Cardiac fibroblast (primary cell): ENCODE data around the gene CRTAP.

Experiments
- DNase-seq, 2 donors: peaks; one replicate each; pipeline versions ENCODE4 v3.0.0 to v3.0.0-alpha.2; 2010; ENCODE audit warnings: low read depth in 2 of 2
- H3K4me3 ChIP-seq, 2 donors: replicated peaks in 1 of 2; 1 replicate in 1 of 2; 2 replicates in 1 of 2; pipeline ENCODE4 v1.5.1; 2011; ENCODE audit warnings: low read depth in 2 of 2, low read length in 2 of 2, mild to moderate bottlenecking in 2 of 2, moderate library complexity in 1 of 2
- TF ChIP-seq, protein P1 (sequence below): IDR thresholded peaks from one replicate; pipeline ENCODE4 v1.5.1; 2011; ENCODE audit warnings: low read depth, mild to moderate bottlenecking, low read length, inconsistent platforms

Gene CRTAP

DNA sequence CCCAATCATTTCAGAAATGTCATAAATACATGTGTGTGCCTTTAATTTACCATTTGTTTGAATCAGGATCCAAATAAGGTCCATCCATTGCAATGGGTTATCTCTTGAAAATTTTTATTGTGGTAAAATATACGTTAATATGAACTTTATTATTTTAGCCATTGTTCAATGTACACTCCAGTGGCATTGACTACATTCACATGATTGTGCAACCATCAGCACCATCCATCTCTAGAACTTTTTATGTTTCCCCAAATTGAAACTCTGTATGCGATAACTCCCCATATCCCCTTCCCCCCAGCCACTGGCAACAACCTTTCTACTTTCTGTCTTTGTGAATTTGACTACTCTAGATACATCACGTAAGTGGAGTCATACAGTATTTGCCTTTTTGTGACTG is 12.0 kb downstream of the CRTAP start:
- DNase-seq = no peak
- TF ChIP-seq, protein P1, sequence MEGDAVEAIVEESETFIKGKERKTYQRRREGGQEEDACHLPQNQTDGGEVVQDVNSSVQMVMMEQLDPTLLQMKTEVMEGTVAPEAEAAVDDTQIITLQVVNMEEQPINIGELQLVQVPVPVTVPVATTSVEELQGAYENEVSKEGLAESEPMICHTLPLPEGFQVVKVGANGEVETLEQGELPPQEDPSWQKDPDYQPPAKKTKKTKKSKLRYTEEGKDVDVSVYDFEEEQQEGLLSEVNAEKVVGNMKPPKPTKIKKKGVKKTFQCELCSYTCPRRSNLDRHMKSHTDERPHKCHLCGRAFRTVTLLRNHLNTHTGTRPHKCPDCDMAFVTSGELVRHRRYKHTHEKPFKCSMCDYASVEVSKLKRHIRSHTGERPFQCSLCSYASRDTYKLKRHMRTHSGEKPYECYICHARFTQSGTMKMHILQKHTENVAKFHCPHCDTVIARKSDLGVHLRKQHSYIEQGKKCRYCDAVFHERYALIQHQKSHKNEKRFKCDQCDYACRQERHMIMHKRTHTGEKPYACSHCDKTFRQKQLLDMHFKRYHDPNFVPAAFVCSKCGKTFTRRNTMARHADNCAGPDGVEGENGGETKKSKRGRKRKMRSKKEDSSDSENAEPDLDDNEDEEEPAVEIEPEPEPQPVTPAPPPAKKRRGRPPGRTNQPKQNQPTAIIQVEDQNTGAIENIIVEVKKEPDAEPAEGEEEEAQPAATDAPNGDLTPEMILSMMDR = no peak
- no peak overlapping the region for H3K4me3 ChIP-seq

DNA sequence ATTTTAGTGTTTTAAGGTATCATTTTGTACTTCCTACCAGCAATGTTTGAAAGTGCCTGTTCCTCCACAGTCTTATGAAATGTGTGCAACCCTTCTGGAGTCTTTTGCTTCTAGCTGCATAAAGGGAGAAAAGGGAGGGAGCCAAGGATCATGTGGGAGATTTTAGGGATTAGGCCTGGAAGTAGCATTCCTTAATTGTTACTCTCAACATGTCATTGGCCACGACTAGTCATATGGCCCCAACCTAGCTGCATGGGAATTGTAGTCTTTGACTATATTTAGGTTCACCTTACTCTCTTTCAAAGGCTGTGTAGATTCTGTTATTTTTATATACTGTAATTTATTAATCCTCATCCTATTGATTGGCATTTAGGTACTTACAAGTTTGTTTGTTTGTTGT is 14.9 kb downstream of the CRTAP start:
- TF ChIP-seq, protein P1 = no peak
- H3K4me3 ChIP-seq = no peak overlapping the region
- no peak for DNase-seq

DNA sequence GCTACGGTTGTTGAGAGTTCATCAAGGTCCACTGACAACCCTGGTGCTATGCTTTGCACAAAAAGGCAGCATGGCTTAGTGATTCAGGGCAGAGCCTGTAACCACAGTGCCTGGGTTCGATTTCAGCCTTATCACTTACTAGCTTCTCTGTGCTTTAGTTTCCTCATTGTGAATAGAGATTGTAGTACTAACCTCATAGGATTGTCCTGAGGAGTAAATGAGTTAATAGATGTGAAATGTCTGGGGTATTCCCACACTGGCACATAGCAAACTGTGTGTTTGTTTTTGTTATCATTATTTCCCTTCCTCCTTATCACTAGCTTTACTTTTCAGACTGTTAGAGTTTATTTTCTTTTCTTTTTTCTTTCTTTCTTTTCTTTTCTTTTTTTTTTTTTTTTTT is 16.3 kb downstream of the CRTAP start:
- no peak for DNase-seq
- no peak overlapping the region for H3K4me3 ChIP-seq
- TF ChIP-seq, protein P1 = no peak

DNA sequence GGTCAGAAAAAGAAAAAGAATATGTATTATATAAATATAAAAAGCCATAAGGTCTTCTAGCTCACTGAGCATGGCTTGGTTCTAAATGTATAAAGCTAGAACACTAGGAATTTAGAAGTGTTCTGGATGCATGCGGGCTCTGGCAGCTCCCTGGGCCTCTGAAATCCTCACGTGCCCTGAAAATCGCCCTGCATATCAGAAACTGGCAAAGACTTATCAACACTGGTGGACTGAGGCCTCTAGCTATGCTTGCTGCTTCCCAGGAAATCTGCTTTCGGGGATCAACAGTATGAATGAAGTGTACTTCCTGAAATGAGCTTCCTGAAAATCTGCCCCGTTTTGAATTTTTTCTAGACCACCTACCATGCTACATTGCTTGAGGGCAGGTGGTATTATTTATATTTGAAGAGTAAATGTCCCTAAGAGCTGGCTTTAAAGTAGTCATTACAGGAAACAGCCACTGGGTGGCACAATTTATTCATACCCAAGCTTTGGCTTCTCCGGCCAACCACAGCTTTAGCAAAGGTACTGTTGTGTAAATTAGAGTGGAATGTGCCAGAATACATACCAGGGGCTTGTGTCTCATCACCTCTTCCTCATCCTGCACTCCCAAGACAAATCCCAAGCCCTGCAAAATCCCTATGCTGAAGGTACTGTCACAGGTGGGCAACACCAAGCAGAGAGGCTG is 17.7 kb downstream of the CRTAP start:
- no peak overlapping the region for H3K4me3 ChIP-seq
- TF ChIP-seq, protein P1 = peak; percentile 61
- DNase-seq = peak; percentile 84 to 85

DNA sequence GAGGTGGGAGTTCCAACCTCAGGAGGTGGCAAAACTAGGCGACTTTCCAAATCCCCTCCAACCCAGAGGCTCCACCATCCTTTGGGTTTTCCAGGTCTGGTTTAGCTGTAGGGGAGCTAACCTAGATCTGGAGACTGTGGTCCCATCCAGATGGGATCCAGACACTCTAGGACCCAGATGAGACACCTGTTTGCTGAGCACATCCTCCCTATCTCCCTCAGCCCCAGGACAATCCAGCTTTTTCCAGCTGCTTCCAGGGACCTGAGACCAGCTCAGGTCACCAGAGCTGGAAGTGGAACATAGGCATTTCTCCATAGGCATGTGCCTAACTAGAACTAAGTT is 18.2 kb downstream of the CRTAP start:
- H3K4me3 ChIP-seq = no peak overlapping the region
- TF ChIP-seq, protein P1 = no peak
- DNase-seq = no peak

DNA sequence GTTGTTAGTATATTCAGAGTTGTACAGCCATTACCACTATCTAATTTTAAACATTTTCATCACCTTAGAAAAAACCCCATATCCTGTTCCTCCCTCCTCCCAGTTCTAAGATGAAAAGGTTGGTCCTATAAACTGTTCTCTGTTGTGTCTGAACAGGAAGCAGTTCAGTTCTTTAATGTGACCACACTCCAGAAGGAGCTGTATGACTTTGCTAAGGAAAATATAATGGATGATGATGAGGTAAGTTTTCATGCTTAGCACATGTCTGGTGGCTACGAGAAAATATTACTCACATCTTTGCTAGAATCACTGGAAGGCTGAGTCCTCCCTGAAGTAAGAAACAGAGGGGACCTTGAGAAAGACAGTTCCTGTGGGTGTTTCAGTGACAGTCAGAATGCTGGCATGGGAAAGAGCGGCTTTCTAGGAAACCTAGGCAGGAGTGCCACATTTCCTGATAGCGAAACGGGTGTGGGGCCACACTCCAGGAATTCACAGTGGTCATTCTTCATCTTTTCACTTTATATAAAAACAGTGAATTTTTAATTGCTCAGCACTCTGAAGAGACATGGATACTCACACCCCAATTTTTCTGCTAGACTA is 20.3 kb downstream of the CRTAP start:
- TF ChIP-seq, protein P1 = no peak
- peak in 1 of 2 donors; percentile 74 for DNase-seq
- no peak overlapping the region for H3K4me3 ChIP-seq
